Stimulated activated CD4-positive, alpha-beta T cell treated with anti-CD3 and anti-CD28 coated beads, Interleukin-12 subunit alpha, Interleukin-12 subunit beta, amount 100 ng/mL, for 24 hours (primary cell): ENCODE measurements around the gene COG5.
"Not testable (repeated sequence)": the region's sequence is repeated elsewhere in the genome, so short reads cannot be mapped to it uniquely, and the experiment has no call there.

ENCODE experiments used
- DNase-seq, 2 experiments: peaks; one replicate each; pipeline ENCODE4 v3.0.0-alpha.2; 2020; ENCODE audit warnings: low read depth in 2 of 2

The COG5 gene

GRCh38 chr7:107220806-107221205 is 342.9 kb downstream of the COG5 start:
- not testable (repeated sequence) for DNase-seq

DNA sequence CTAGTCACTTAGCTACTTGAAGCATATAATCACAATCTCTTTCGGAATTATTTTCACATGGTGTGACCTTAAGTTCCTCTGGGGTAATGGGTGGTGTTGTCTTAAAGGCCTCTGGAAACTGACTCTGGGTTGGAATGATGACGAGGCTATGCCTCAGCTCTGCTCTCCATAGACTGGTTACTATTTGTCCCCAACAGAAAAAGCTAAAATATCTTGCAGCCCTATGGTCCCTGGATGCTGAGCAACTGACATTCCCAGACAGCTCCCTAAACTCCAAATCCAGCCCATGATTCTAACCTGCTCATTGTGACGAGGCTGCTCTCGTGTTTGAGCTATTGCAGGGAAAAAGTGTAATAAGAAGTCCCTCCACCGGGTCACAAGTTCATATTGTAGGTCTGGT is 343.4 kb downstream of the COG5 start:
- DNase-seq, result no peak

GRCh38 chr7:107219563-107220244 is 344.0 kb downstream of the COG5 start:
- DNase-seq, result no peak

DNA sequence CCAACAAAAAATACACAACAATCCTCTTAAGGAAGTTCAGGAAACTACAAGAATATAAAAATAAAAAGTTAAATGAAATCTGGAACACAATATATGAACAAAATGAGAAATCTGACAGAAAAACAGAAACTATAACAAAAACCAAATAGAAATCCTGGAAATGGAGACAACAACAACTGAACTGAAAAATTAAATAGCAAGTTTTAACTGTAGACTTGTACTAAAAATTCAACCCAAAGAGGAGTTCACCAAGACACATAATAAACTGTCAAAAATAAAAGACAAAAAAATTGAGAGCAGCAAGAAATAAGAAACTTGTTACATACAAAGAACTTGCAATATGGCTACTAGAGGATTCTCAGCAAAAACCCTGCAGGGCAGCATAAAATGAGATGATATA is 349.8 kb downstream of the COG5 start:
- no peak for DNase-seq

GRCh38 chr7:107213193-107213788 is 350.4 kb downstream of the COG5 start:
- DNase-seq, result no peak

- no peak for DNase-seq
Observed at GRCh38 chr7:107212725-107213124, 351.0 kb downstream of the COG5 start.

- DNase-seq, result no peak
Observed at GRCh38 chr7:107210400-107210799, 353.3 kb downstream of the COG5 start.

- DNase-seq, result no peak
Observed at GRCh38 chr7:107209565-107209964, 354.2 kb downstream of the COG5 start.

GRCh38 chr7:107208563-107208962 is 355.2 kb downstream of the COG5 start:
- no peak for DNase-seq

- DNase-seq, result no peak
Observed at GRCh38 chr7:107208024-107208521, 355.6 kb downstream of the COG5 start.

DNA sequence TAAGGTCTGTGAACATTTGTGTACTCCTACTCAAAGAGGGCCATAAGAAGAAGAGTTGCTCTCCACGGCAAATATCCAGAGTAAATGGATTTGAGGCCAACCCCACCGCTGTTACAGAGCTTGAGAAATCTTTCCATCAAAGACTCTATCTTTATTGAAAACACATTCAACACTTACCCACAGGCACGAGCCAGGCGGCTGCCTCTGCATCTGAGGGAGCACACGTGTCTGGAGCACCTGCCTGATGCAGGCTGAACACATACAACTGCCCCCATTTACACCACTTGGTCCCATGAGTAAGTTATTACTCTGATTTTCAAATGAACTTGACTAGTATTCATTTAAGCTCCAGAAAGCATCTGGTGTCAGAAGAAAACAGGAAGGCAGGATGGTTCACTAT is 356.3 kb downstream of the COG5 start:
- no peak for DNase-seq

GRCh38 chr7:107206706-107207105 is 357.0 kb downstream of the COG5 start:
- DNase-seq, result no peak

- DNase-seq, result no peak
Observed at GRCh38 chr7:107206136-107206535, 357.6 kb downstream of the COG5 start.

- no peak for DNase-seq
Observed at GRCh38 chr7:107203607-107204006, 360.1 kb downstream of the COG5 start.

GRCh38 chr7:107201795-107202450 is 361.8 kb downstream of the COG5 start:
- no peak for DNase-seq

DNA sequence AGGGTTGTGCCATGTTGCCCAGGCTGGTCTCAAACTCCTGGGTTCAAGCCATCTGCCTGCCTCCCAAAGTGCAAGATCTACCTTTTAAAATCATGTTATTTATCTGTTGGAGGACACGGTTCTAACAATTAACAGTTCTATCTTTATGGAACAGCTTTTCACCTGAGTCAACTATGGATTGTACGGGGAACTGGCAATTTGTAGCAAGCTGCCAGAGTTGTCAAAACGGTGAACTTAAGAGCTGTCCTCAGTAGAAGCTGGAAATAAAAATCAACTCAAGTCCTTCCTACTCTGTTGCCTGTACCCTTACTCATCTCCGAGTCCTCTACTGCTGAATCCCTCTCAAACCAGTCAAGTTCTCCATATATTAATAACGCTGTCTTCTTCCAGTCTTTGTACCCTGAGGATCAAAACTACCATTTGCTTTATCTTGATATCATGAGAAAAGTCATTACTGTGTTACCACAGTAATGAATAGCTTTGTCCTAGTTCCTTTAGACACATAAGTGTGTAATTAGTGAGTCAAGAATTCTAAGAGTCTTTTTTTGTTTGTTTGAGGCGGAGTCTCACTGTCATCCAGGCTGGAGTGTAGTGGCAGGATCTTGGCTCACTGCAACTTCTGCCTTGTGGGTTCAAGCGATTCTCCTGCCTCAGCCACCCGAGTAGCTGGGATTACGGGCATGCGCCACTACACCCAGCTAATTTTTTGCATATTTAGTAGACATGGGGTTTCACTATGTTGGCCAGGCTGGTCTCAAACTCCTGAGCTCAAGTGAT is 366.7 kb downstream of the COG5 start:
- no peak for DNase-seq

DNA sequence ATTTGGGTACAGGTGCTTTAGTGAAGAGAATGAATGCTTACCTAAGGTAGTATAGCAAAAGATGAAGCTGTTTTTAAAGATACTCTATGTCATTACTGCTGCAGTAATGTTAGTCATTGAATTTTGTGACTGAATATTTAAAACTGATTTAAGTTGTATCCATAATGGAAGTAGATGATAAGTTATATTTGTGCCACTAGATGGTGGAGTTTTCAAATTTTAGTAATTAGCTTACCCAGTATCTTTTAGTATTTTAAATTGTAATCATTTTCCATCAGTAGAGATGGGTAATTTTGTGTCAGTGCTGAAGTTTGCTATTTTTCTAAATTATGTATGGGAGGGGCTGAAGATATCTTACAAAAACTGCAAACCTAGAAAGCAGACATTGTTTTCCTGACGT is 369.7 kb downstream of the COG5 start:
- no peak for DNase-seq

GRCh38 chr7:107190090-107190489 is 373.6 kb downstream of the COG5 start:
- DNase-seq, result no peak

GRCh38 chr7:107187774-107188173 is 375.9 kb downstream of the COG5 start:
- DNase-seq, result no peak

- DNase-seq, result no peak
Observed at GRCh38 chr7:107186240-107186639, 377.5 kb downstream of the COG5 start.

DNA sequence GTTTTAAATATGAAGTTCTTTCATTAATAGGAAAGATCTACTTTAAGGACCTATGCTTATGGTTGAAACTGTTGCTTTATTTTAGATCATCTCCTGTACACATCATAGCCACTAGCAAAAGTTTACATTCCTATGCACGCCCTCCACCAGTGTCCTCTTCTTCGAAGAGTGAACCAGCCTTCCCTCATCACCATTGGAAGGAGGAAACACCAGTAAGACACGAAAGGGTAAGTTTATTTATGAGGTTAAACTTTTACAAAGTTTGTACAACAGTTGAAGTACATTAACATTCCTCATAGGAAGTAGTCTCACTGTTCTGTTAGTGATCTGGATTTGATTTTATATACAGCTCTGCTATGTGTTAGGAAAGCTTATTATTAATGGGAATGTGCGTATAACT is 378.0 kb downstream of the COG5 start:
- no peak for DNase-seq

GRCh38 chr7:107181172-107181571 is 382.5 kb downstream of the COG5 start:
- no peak for DNase-seq
